IMR-90 (cell line): Measurements from ENCODE around the gene PLPP4. TPM values are rescaled to one million over a fixed set of nuclear protein-coding genes. Genes with fewer than 3 reads are reported as not detected.

Experiments
- ATAC-seq: fragments of 200-7000 bp; cut with Tn5 transposase; 2 replicates; pipeline ENCODE4 v1.9.1; 2020; ENCODE audit warnings: low read depth, mild to moderate bottlenecking, moderate library complexity
- BruUV-seq: library from RNA; stranded (reverse); fragments of 400-500 nt; replicated peaks from 2 replicates; lab custom pipeline; 2021; lab: Mats Ljungman, UMichigan
- CTCF ChIA-PET: fragments of 300-600 bp; formaldehyde crosslinking; extraction: SDS; loops from one replicate; lab custom pipeline; 2021; ENCODE audit warnings: antibody characterized with exemption; lab: Yijun Ruan, JAX
- POLR2A ChIA-PET: fragments of 300-600 bp; sonication (Branson Sonifier 250); formaldehyde crosslinking; loops from one replicate; lab custom pipeline; 2022; ENCODE audit warnings: antibody characterized with exemption; ENCODE audit not compliant: unreplicated experiment; lab: Charles Lee
- DNase-seq: peaks from one replicate; pipeline ENCODE4 v3.0.0; 2013
- H2AFZ ChIP-seq: replicated peaks from 2 replicates; pipeline ENCODE3; 2013; ENCODE audit warnings: low read length, mild to moderate bottlenecking; ENCODE audit not compliant: poor library complexity
- H2AK5ac ChIP-seq: 2 replicates; pipeline ENCODE4 v1.6.1; 2013; ENCODE audit warnings: low read depth, low read length, inconsistent platforms
- H2AK9ac ChIP-seq: replicated peaks from 2 replicates; pipeline ENCODE3; 2013; ENCODE audit warnings: mild to moderate bottlenecking, low read depth, low read length, moderate library complexity; ENCODE audit not compliant: poor library complexity
- H2BK120ac ChIP-seq: 2 replicates; pipeline ENCODE4 v1.6.1; 2013; ENCODE audit warnings: low read depth, low read length, inconsistent platforms
- H2BK15ac ChIP-seq: 3 replicates; pipeline ENCODE4 v1.6.1; 2013; ENCODE audit warnings: low read depth, low read length, inconsistent platforms
- H2BK20ac ChIP-seq: 2 replicates; pipeline ENCODE4 v1.6.1; 2013; ENCODE audit warnings: low read depth, mild to moderate bottlenecking, inconsistent platforms, low read length, moderate library complexity
- H2BK5ac ChIP-seq: 2 replicates; pipeline ENCODE4 v1.6.1; 2013; ENCODE audit warnings: mild to moderate bottlenecking, low read depth, low read length, inconsistent platforms; ENCODE audit not compliant: poor library complexity, severe bottlenecking
- H3K14ac ChIP-seq: replicated peaks from 2 replicates; pipeline ENCODE4 v1.6.1; 2013; ENCODE audit warnings: low read depth, low read length, inconsistent platforms
- H3K18ac ChIP-seq: 2 replicates; pipeline ENCODE4 v1.6.1; 2013; ENCODE audit warnings: low read depth, low read length, control low read depth
- H3K23ac ChIP-seq: 2 replicates; pipeline ENCODE4 v1.6.1; 2013; ENCODE audit warnings: low read depth, low read length, inconsistent platforms
- H3K27ac ChIP-seq: 2 replicates; pipeline ENCODE4 v1.5.1; 2013; ENCODE audit warnings: mild to moderate bottlenecking, control low read depth, low read length; ENCODE audit not compliant: insufficient read depth
- H3K27me3 ChIP-seq: 2 replicates; pipeline ENCODE4 v1.6.1; 2013; ENCODE audit warnings: low read length; ENCODE audit not compliant: control insufficient read depth, insufficient read depth
- H3K36me3 ChIP-seq: 2 replicates; pipeline ENCODE4 v1.6.1; 2013; ENCODE audit warnings: low read length, mixed read lengths; ENCODE audit not compliant: control insufficient read depth, insufficient read depth
- H3K4ac ChIP-seq: 2 replicates; pipeline ENCODE4 v1.6.1; 2013; ENCODE audit warnings: low read depth, low read length, inconsistent platforms
- H3K4me1 ChIP-seq: 2 replicates; pipeline ENCODE4 v1.6.1; 2013; ENCODE audit warnings: low read length, mixed read lengths; ENCODE audit not compliant: control insufficient read depth, insufficient read depth
- H3K4me2 ChIP-seq: 2 replicates; pipeline ENCODE4 v1.6.1; 2013; ENCODE audit warnings: low read depth, mild to moderate bottlenecking, control low read depth, low read length, moderate library complexity
- H3K4me3 ChIP-seq: 2 replicates; pipeline ENCODE4 v1.5.1; 2013; ENCODE audit warnings: low read depth, mild to moderate bottlenecking, control low read depth, low read length, moderate library complexity; ENCODE audit not compliant: insufficient read depth
- H3K56ac ChIP-seq: 2 replicates; pipeline ENCODE4 v1.6.1; 2013; ENCODE audit warnings: low read length, inconsistent platforms; ENCODE audit not compliant: insufficient read depth; ENCODE audit errors: extremely low read depth
- H3K79me1 ChIP-seq, 2 experiments: 2 replicates each; pipeline ENCODE4 v1.6.1; 2013; ENCODE audit warnings: low read length in 2 of 2, inconsistent platforms in 1 of 2, low read depth in 1 of 2
- H3K9ac ChIP-seq: 2 replicates; pipeline ENCODE4 v1.6.1; 2013; ENCODE audit warnings: low read depth, low read length, control low read depth
- H3K9me1 ChIP-seq: 2 replicates; pipeline ENCODE4 v1.6.1; 2013; ENCODE audit warnings: low read length, inconsistent platforms; ENCODE audit not compliant: insufficient read depth
- H3K9me3 ChIP-seq: 2 replicates; pipeline ENCODE4 v1.6.1; 2013; ENCODE audit warnings: low read length; ENCODE audit not compliant: control insufficient read depth, insufficient read depth
- H4K20me1 ChIP-seq: 2 replicates; pipeline ENCODE4 v1.6.1; 2013; ENCODE audit warnings: low read length, inconsistent platforms; ENCODE audit not compliant: insufficient read depth
- H4K5ac ChIP-seq: 2 replicates; pipeline ENCODE4 v1.6.1; 2013; ENCODE audit warnings: mild to moderate bottlenecking, low read depth, low read length, control low read depth
- H4K8ac ChIP-seq, 2 experiments: 2 replicates each; pipeline ENCODE4 v1.6.1; 2013; ENCODE audit warnings: low read depth in 2 of 2, low read length in 2 of 2, control low read depth in 1 of 2, inconsistent platforms in 1 of 2
- H4K91ac ChIP-seq: 2 replicates; pipeline ENCODE4 v1.6.1; 2013; ENCODE audit warnings: low read depth, low read length, inconsistent platforms; ENCODE audit not compliant: insufficient read depth
- NFE2L2 ChIP-seq: fragments of 150-350 bp; IDR thresholded peaks from 2 replicates; pipeline ENCODE4 v1.6.1; 2016; ENCODE audit warnings: low read depth, mild to moderate bottlenecking, low read length
- RCOR1 ChIP-seq: IDR thresholded peaks from 2 replicates; pipeline ENCODE4 v1.6.1; 2012; ENCODE audit warnings: mild to moderate bottlenecking, low read length, improper control_type of control experiment; ENCODE audit not compliant: insufficient replicate concordance
- WGBS, 2 experiments: methylation state at CpG; one replicate each; pipeline versions ENCODE4 v1.1.5 to v1.1.7; 2013; ENCODE audit warnings: missing lambda C conversion rate in 2 of 2; ENCODE audit not compliant: insufficient read length in 1 of 2; ENCODE audit errors: extremely low coverage in 2 of 2; 5-methylcytosine and 5-hydroxymethylcytosine counted together
- dilution Hi-C: fragments of 300-500 bp; cut with HindIII; formaldehyde crosslinking; loops from one replicate; pipeline ENCODE4 v1.14.3; 2018; ENCODE audit warnings: low sequenced_read_pairs; ENCODE audit not compliant: unreplicated experiment
- in situ Hi-C: fragments of 300-500 bp; cut with MboI; formaldehyde crosslinking; loops from 3 replicates; pipeline ENCODE4 v1.14.3; 2019; ENCODE audit warnings: low sequenced_read_pairs, inconsistent platforms, mixed read lengths
- intact Hi-C: fragments of 100-400 bp; cut with micrococcal nuclease; formaldehyde crosslinking; loops from 2 replicates; pipeline ENCODE4 v1.10.0; 2022
- polyA plus RNA-seq, 3 experiments: library from polyadenylated mRNA; depleted of rRNA; stranded (reverse); fragments of >200 nt; gene quantifications; 2 replicates each; pipeline ENCODE4 v1.2.3, GENCODE V29; 2012; ENCODE audit warnings: low replicate concordance in 1 of 3
- total RNA-seq: library from RNA; depleted of rRNA; stranded (reverse); fragments of >200 nt; gene quantifications from 2 replicates; pipeline ENCODE4 v1.2.3, GENCODE V29; 2012

Gene PLPP4
- total and polyA plus RNA-seq, 2 of the 4 experiments (the other 2 are of a cell fraction), result 0.18 to 0.60 TPM

DNA sequence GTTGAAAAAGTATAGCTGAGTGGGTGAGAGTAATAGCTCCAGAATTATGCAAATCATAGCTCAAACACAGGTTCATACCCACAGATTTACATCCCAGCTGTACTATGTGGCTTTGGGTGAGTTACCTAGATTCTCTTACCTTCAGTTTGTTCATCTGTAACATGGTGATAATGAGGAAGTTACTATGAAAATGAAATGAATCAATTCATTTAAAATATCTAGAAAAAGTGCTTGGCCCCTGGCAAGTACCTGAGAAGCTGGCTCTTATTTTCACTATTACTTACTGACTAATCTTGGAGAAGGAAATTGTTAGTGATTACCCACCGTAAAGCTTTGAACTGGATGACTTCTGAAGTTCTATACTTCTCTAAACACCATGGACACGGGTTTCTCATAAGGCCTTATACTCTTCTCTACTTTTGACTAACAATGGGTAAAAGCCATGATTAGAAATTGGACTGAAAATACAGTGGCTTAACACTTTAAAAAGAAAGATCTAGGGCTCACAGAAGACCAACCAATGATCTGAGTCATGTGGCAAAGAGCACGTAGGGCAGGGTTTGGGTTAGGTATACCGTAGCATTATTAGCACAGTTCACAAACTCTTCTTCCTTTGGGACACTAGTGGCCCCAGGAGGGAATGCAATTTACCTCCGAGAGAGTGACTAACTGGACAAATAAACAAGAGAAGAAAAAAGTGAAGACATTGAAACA lies 149.2 kb downstream of the PLPP4 start:
- Histone ChIP-seq H4K91ac (no peak overlapping the region), H3K23ac (no peak overlapping the region), H3K4me2 (no peak overlapping the region), H4K5ac (no peak overlapping the region), H2AFZ (no peak overlapping the region), H3K4me3 (no peak overlapping the region), H4K8ac (no peak overlapping the region), H3K79me1 (no peaks in the 10 kb centered on the region), H2BK120ac (no peak overlapping the region), H3K4me1 (no peaks in the 10 kb centered on the region), H2BK20ac (no peak overlapping the region), H3K14ac (no peak overlapping the region), H3K9me1 (no peaks in the 10 kb centered on the region), H3K27ac (no peak overlapping the region), H3K27me3 (no peaks in the 10 kb centered on the region), H2BK15ac (no peak overlapping the region), H2BK5ac (no peak overlapping the region), H3K9ac (no peak overlapping the region), H4K20me1 (no peaks in the 10 kb centered on the region), H2AK5ac (no peak overlapping the region), H3K18ac (no peak overlapping the region), H3K9me3 (peaks cover 24% of the 10 kb centered on the region), H3K4ac (no peak overlapping the region), H3K36me3 (no peaks in the 10 kb centered on the region), H3K56ac (no peak overlapping the region), H2AK9ac (no peak overlapping the region)
- no peak for ATAC-seq
- intact Hi-C loops (no loop called here), dilution Hi-C loops (no loop called here), in situ Hi-C loops (no loop called here)
- ChIA-PET POLR2A (no interaction called here), CTCF (interaction anchor here (1.2 kb wide), 1 partner anchor 183 kb away, joined by 3 read pairs; no protein-coding TSS in a partner anchor)
- DNase-seq, result no peak
- no TSS peak for BruUV-seq
- WGBS, 2 experiments, result no CpG with 5 or more reads among the region's 5 CpGs
- no peak for TF ChIP-seq RCOR1
- TF ChIP-seq NFE2L2, result no peak
